ENCODE results near the gene APBA1. TPM values are rescaled to one million over a fixed set of nuclear protein-coding genes. Genes with fewer than 3 reads are reported as not detected.

Gene APBA1
- total and polyA plus RNA-seq, 2 donors (not counting 1 experiment from before 2014, with no cell fraction given), result 0.01 to 0.05 TPM

GRCh38 chr9:69470186-69470977 is 201.8 kb downstream of the APBA1 start:
- Histone ChIP-seq H3K9ac (ENCODE audit: low read length) (no peak overlapping the region), H3K4me3 (ENCODE audit: control extremely low read depth in 1 of 5, extremely low read depth in 1 of 5, insufficient read depth in 1 of 5, low read depth in 2 of 5, low read length in 4 of 5) (no peak overlapping the region), H3K36me3 (replicated peaks in 1 of 2; ENCODE audit: control extremely low read depth in 1 of 2, control insufficient read depth in 1 of 2, extremely low read depth in 1 of 2, insufficient read depth in 2 of 2, low read length in 1 of 2) (no peaks in the 10 kb centered on the region), H3K4me2 (replicated peaks; ENCODE audit: low read depth, low read length, poor library complexity, severe bottlenecking) (no peak overlapping the region), H3K9me3 (ENCODE audit: control extremely low read depth in 1 of 3, control insufficient read depth in 2 of 3, insufficient read depth in 1 of 3, low read length in 2 of 3) (no peaks in the 10 kb centered on the region), H3K4me1 (ENCODE audit: control insufficient read depth in 2 of 2, insufficient read depth in 2 of 2, low read length in 2 of 2) (no peaks in the 10 kb centered on the region), H3K27me3 (replicated peaks in 1 of 4; ENCODE audit: control extremely low read depth in 1 of 4, control insufficient read depth in 3 of 4, insufficient read depth in 4 of 4, low read length in 3 of 4) (peaks cover 0 to 7% (median 3%) of the 10 kb centered on the region in 4 experiments), H4K20me1 (ENCODE audit: control insufficient read depth, insufficient read depth, low read length, poor library complexity, severe bottlenecking) (no peaks in the 10 kb centered on the region), H3K79me2 (ENCODE audit: control insufficient read depth, insufficient read depth, low read length) (no peaks in the 10 kb centered on the region), H3K27ac (ENCODE audit: low read length in 2 of 2) (no peak overlapping the region), H2AFZ (ENCODE audit: insufficient read depth, low read depth, low read length, poor library complexity, severe bottlenecking) (no peak overlapping the region)
- Mint-ChIP-seq H3K27me3 (peaks cover 2% of the 10 kb centered on the region), H3K4me1 (no peaks in the 10 kb centered on the region), H3K4me3 (no peak overlapping the region), H3K9me3 (ENCODE audit: insufficient read depth) (no peaks in the 10 kb centered on the region), H3K27ac (no peak overlapping the region)
- intact Hi-C loops (cut with micrococcal nuclease), result no loop called here
- ChIA-PET POLR2A (no interaction called here), CTCF (no interaction called here)
- DNase-seq, result no peak
- no peak for TF ChIP-seq EZH2 (IDR thresholded peaks at IDR 0.05; ENCODE audit: borderline replicate concordance, insufficient read depth, low read depth, low read length, poor library complexity, severe bottlenecking)
- TF ChIP-seq CTCF (IDR thresholded peaks at IDR 0.05), result no peak
- no peak for ATAC-seq (ENCODE audit: low read depth)
- WGBS (ENCODE audit: insufficient coverage), result 96% methylated on average over 5 of the region's 9 CpGs

- H3K27me3 ChIP-seq (replicated peaks in 1 of 4; ENCODE audit: control extremely low read depth in 1 of 4, control insufficient read depth in 3 of 4, insufficient read depth in 4 of 4, low read length in 3 of 4), result peaks cover 0 to 4% (median 0%) of the 10 kb centered on the region in 4 experiments
- H3K27ac ChIP-seq (ENCODE audit: low read length in 2 of 2), result no peak overlapping the region
- H3K36me3 ChIP-seq (replicated peaks in 1 of 2; ENCODE audit: control extremely low read depth in 1 of 2, control insufficient read depth in 1 of 2, extremely low read depth in 1 of 2, insufficient read depth in 2 of 2, low read length in 1 of 2), result no peaks in the 10 kb centered on the region
- DNase-seq (no peak), ATAC-seq (ENCODE audit: low read depth) (no peak)
- Mint-ChIP-seq H3K4me1 (no peaks in the 10 kb centered on the region), H3K9me3 (ENCODE audit: insufficient read depth) (no peaks in the 10 kb centered on the region), H3K4me3 (no peak overlapping the region), H3K27ac (no peak overlapping the region), H3K27me3 (no peaks in the 10 kb centered on the region)
- no peaks in the 10 kb centered on the region for H4K20me1 ChIP-seq (ENCODE audit: control insufficient read depth, insufficient read depth, low read length, poor library complexity, severe bottlenecking)
- H3K4me2 ChIP-seq (replicated peaks; ENCODE audit: low read depth, low read length, poor library complexity, severe bottlenecking), result no peak overlapping the region
- H3K79me2 ChIP-seq (ENCODE audit: control insufficient read depth, insufficient read depth, low read length), result no peaks in the 10 kb centered on the region
- no peaks in the 10 kb centered on the region for H3K9me3 ChIP-seq (ENCODE audit: control extremely low read depth in 1 of 3, control insufficient read depth in 2 of 3, insufficient read depth in 1 of 3, low read length in 2 of 3)
- CTCF ChIA-PET, result no interaction called here
- intact Hi-C loops (cut with micrococcal nuclease), result no loop called here
- no peaks in the 10 kb centered on the region for H3K4me1 ChIP-seq (ENCODE audit: control insufficient read depth in 2 of 2, insufficient read depth in 2 of 2, low read length in 2 of 2)
- H3K4me3 ChIP-seq (ENCODE audit: control extremely low read depth in 1 of 5, extremely low read depth in 1 of 5, insufficient read depth in 1 of 5, low read depth in 2 of 5, low read length in 4 of 5), result no peak overlapping the region
- TF ChIP-seq EZH2 (IDR thresholded peaks at IDR 0.05; ENCODE audit: borderline replicate concordance, insufficient read depth, low read depth, low read length, poor library complexity, severe bottlenecking), result no peak
- no peak for TF ChIP-seq CTCF (IDR thresholded peaks at IDR 0.05)
- POLR2A ChIA-PET, result no interaction called here
- H3K9ac ChIP-seq (ENCODE audit: low read length), result no peak overlapping the region
- H2AFZ ChIP-seq (ENCODE audit: insufficient read depth, low read depth, low read length, poor library complexity, severe bottlenecking), result no peak overlapping the region
Observed at GRCh38 chr9:69469136-69469535, 203.0 kb downstream of the APBA1 start.

Data from B cell (primary cell).